Measurements from ENCODE around the gene GPR55.

The GPR55 gene

GRCh38 chr2:230908595-230909191, 16.3 kb downstream of the GPR55 start:
- no peaks in the 10 kb centered on the region for H3K36me3 ChIP-seq (ENCODE audit: control insufficient read depth in 5 of 5, insufficient read depth in 5 of 5, low read length in 5 of 5)
- no peak overlapping the region for H3K4me3 ChIP-seq (ENCODE audit: low read depth in 1 of 5, low read length in 5 of 5)
- peaks cover 0 to 6% (median 0%) of the 10 kb centered on the region in 5 donors for H3K27me3 ChIP-seq (ENCODE audit: control insufficient read depth in 5 of 5, insufficient read depth in 4 of 5, low read length in 5 of 5)
- H3K9me3 ChIP-seq (ENCODE audit: control insufficient read depth in 5 of 5, low read length in 5 of 5): no peaks in the 10 kb centered on the region
- no peak overlapping the region for H3K9ac ChIP-seq (ENCODE audit: low read length in 5 of 5)
- H3K27ac ChIP-seq (ENCODE audit: low read depth, low read length): no peak overlapping the region
- peaks cover 0 to 3% (median 0%) of the 10 kb centered on the region in 5 donors for H3K4me1 ChIP-seq (ENCODE audit: control insufficient read depth in 5 of 5, insufficient read depth in 5 of 5, low read length in 5 of 5)

- Histone ChIP-seq H3K9ac (ENCODE audit: low read length in 5 of 5) (no peak overlapping the region), H3K27me3 (ENCODE audit: control insufficient read depth in 5 of 5, insufficient read depth in 4 of 5, low read length in 5 of 5) (peaks cover 0 to 6% (median 0%) of the 10 kb centered on the region in 5 donors), H3K9me3 (ENCODE audit: control insufficient read depth in 5 of 5, low read length in 5 of 5) (no peaks in the 10 kb centered on the region), H3K36me3 (ENCODE audit: control insufficient read depth in 5 of 5, insufficient read depth in 5 of 5, low read length in 5 of 5) (no peaks in the 10 kb centered on the region), H3K27ac (ENCODE audit: low read depth, low read length) (no peak overlapping the region), H3K4me1 (ENCODE audit: control insufficient read depth in 5 of 5, insufficient read depth in 5 of 5, low read length in 5 of 5) (peaks cover 0 to 3% (median 0%) of the 10 kb centered on the region in 5 donors), H3K4me3 (ENCODE audit: low read depth in 1 of 5, low read length in 5 of 5) (no peak overlapping the region)
Observed at GRCh38 chr2:230908092-230908594, 16.9 kb downstream of the GPR55 start.

GRCh38 chr2:230907361-230908091, 17.5 kb downstream of the GPR55 start:
- Histone ChIP-seq H3K9me3 (ENCODE audit: control insufficient read depth in 5 of 5, low read length in 5 of 5) (no peaks in the 10 kb centered on the region), H3K9ac (ENCODE audit: low read length in 5 of 5) (no peak overlapping the region)

GRCh38 chr2:230906471-230907230, 18.4 kb downstream of the GPR55 start:
- Histone ChIP-seq H3K27ac (ENCODE audit: low read depth, low read length) (no peak overlapping the region), H3K9ac (ENCODE audit: low read length in 5 of 5) (no peak overlapping the region), H3K4me3 (ENCODE audit: low read depth in 1 of 5, low read length in 5 of 5) (no peak overlapping the region), H3K9me3 (ENCODE audit: control insufficient read depth in 5 of 5, low read length in 5 of 5) (no peaks in the 10 kb centered on the region), H3K36me3 (ENCODE audit: control insufficient read depth in 5 of 5, insufficient read depth in 5 of 5, low read length in 5 of 5) (no peaks in the 10 kb centered on the region), H3K4me1 (ENCODE audit: control insufficient read depth in 5 of 5, insufficient read depth in 5 of 5, low read length in 5 of 5) (peaks cover 0 to 3% (median 0%) of the 10 kb centered on the region in 5 donors), H3K27me3 (ENCODE audit: control insufficient read depth in 5 of 5, insufficient read depth in 4 of 5, low read length in 5 of 5) (peaks cover 0 to 6% (median 0%) of the 10 kb centered on the region in 5 donors)

More at GRCh38 chr2:230907361-230908091, 17.5 kb downstream of the GPR55 start:
- Histone ChIP-seq H3K4me1 (ENCODE audit: control insufficient read depth in 5 of 5, insufficient read depth in 5 of 5, low read length in 5 of 5) (peaks cover 0 to 3% (median 0%) of the 10 kb centered on the region in 5 donors), H3K4me3 (ENCODE audit: low read depth in 1 of 5, low read length in 5 of 5) (no peak overlapping the region), H3K27ac (ENCODE audit: low read depth, low read length) (no peak overlapping the region), H3K27me3 (ENCODE audit: control insufficient read depth in 5 of 5, insufficient read depth in 4 of 5, low read length in 5 of 5) (peaks cover 0 to 6% (median 0%) of the 10 kb centered on the region in 5 donors), H3K36me3 (ENCODE audit: control insufficient read depth in 5 of 5, insufficient read depth in 5 of 5, low read length in 5 of 5) (no peaks in the 10 kb centered on the region)

GRCh38 chr2:230905448-230906421, 19.3 kb downstream of the GPR55 start:
- Histone ChIP-seq H3K27me3 (ENCODE audit: control insufficient read depth in 5 of 5, insufficient read depth in 4 of 5, low read length in 5 of 5) (peaks cover 0 to 6% (median 5%) of the 10 kb centered on the region in 5 donors), H3K4me3 (ENCODE audit: low read depth in 1 of 5, low read length in 5 of 5) (no peak overlapping the region), H3K9ac (ENCODE audit: low read length in 5 of 5) (no peak overlapping the region), H3K4me1 (ENCODE audit: control insufficient read depth in 5 of 5, insufficient read depth in 5 of 5, low read length in 5 of 5) (peaks cover 0 to 3% (median 0%) of the 10 kb centered on the region in 5 donors), H3K27ac (ENCODE audit: low read depth, low read length) (no peak overlapping the region), H3K9me3 (ENCODE audit: control insufficient read depth in 5 of 5, low read length in 5 of 5) (no peaks in the 10 kb centered on the region), H3K36me3 (ENCODE audit: control insufficient read depth in 5 of 5, insufficient read depth in 5 of 5, low read length in 5 of 5) (no peaks in the 10 kb centered on the region)

- Histone ChIP-seq H3K9ac (ENCODE audit: low read length in 5 of 5) (no peak overlapping the region), H3K4me1 (ENCODE audit: control insufficient read depth in 5 of 5, insufficient read depth in 5 of 5, low read length in 5 of 5) (peaks cover 0 to 3% (median 0%) of the 10 kb centered on the region in 5 donors), H3K4me3 (ENCODE audit: low read depth in 1 of 5, low read length in 5 of 5) (no peak overlapping the region), H3K9me3 (ENCODE audit: control insufficient read depth in 5 of 5, low read length in 5 of 5) (no peaks in the 10 kb centered on the region), H3K36me3 (ENCODE audit: control insufficient read depth in 5 of 5, insufficient read depth in 5 of 5, low read length in 5 of 5) (no peaks in the 10 kb centered on the region), H3K27ac (ENCODE audit: low read depth, low read length) (no peak overlapping the region), H3K27me3 (ENCODE audit: control insufficient read depth in 5 of 5, insufficient read depth in 4 of 5, low read length in 5 of 5) (peaks cover 0 to 7% (median 4%) of the 10 kb centered on the region in 5 donors)
Observed at GRCh38 chr2:230904856-230905447, 20.1 kb downstream of the GPR55 start.

GRCh38 chr2:230903231-230904150, 21.6 kb downstream of the GPR55 start:
- no peak overlapping the region for H3K9ac ChIP-seq (ENCODE audit: low read length in 5 of 5)
- peaks cover 0 to 11% (median 4%) of the 10 kb centered on the region in 5 donors for H3K27me3 ChIP-seq (ENCODE audit: control insufficient read depth in 5 of 5, insufficient read depth in 4 of 5, low read length in 5 of 5)
- no peaks in the 10 kb centered on the region for H3K9me3 ChIP-seq (ENCODE audit: control insufficient read depth in 5 of 5, low read length in 5 of 5)
- no peak overlapping the region for H3K27ac ChIP-seq (ENCODE audit: low read depth, low read length)
- H3K36me3 ChIP-seq (ENCODE audit: control insufficient read depth in 5 of 5, insufficient read depth in 5 of 5, low read length in 5 of 5): no peaks in the 10 kb centered on the region
- peaks cover 0 to 9% (median 0%) of the 10 kb centered on the region in 5 donors for H3K4me1 ChIP-seq (ENCODE audit: control insufficient read depth in 5 of 5, insufficient read depth in 5 of 5, low read length in 5 of 5)
- H3K4me3 ChIP-seq (ENCODE audit: low read depth in 1 of 5, low read length in 5 of 5): no peak overlapping the region

- H3K36me3 ChIP-seq (ENCODE audit: control insufficient read depth in 5 of 5, insufficient read depth in 5 of 5, low read length in 5 of 5): no peaks in the 10 kb centered on the region
- peaks cover 0 to 11% (median 4%) of the 10 kb centered on the region in 5 donors for H3K27me3 ChIP-seq (ENCODE audit: control insufficient read depth in 5 of 5, insufficient read depth in 4 of 5, low read length in 5 of 5)
- peaks cover 0 to 6% (median 0%) of the 10 kb centered on the region in 5 donors for H3K4me1 ChIP-seq (ENCODE audit: control insufficient read depth in 5 of 5, insufficient read depth in 5 of 5, low read length in 5 of 5)
- H3K9ac ChIP-seq (ENCODE audit: low read length in 5 of 5): no peak overlapping the region
- no peak overlapping the region for H3K27ac ChIP-seq (ENCODE audit: low read depth, low read length)
- H3K9me3 ChIP-seq (ENCODE audit: control insufficient read depth in 5 of 5, low read length in 5 of 5): no peaks in the 10 kb centered on the region
- no peak overlapping the region for H3K4me3 ChIP-seq (ENCODE audit: low read depth in 1 of 5, low read length in 5 of 5)
Observed at GRCh38 chr2:230902180-230902899, 22.7 kb downstream of the GPR55 start.

Measured in subcutaneous abdominal adipose tissue (tissue), 5 donors.